Thoracic aorta (tissue), 2 donors: ENCODE data around the gene RGS7. TPM values are rescaled to one million over a fixed set of nuclear protein-coding genes. Genes with fewer than 3 reads are reported as not detected.

Experiments
- ATAC-seq: fragments of 150-250 bp; one replicate; pipeline ENCODE4 v1.8.0; 2017; ENCODE audit warnings: low read depth; ENCODE audit not compliant: insufficient number of reproducible peaks, low FRiP score
- DNase-seq: peaks from one replicate; pipeline ENCODE4 v3.0.0-alpha.2; 2020; ENCODE audit warnings: low spot score
- H3K27ac ChIP-seq, 2 donors: fragments of 200-600 bp; sonication (generic); 1 replicate in 1 of 2; 2 replicates in 1 of 2; pipeline ENCODE4 v1.5.1; 2016; ENCODE audit warnings: mild to moderate bottlenecking in 2 of 2, moderate library complexity in 2 of 2
- H3K27me3 ChIP-seq: fragments of 200-600 bp; sonication (generic); replicated peaks from 2 replicates; pipeline ENCODE4 v1.6.0; 2016; ENCODE audit warnings: mild to moderate bottlenecking; ENCODE audit not compliant: insufficient read depth
- H3K36me3 ChIP-seq: fragments of 200-600 bp; sonication (generic); one replicate; pipeline ENCODE4 v1.5.1; 2016
- H3K4me1 ChIP-seq, 2 donors: fragments of 200-600 bp; sonication (generic); 1 replicate in 1 of 2; 2 replicates in 1 of 2; pipeline versions ENCODE4 v1.5.1 to v1.6.0; 2016; ENCODE audit warnings: low read depth in 2 of 2, mild to moderate bottlenecking in 1 of 2; ENCODE audit not compliant: control insufficient read depth in 1 of 2
- H3K4me3 ChIP-seq: fragments of 200-600 bp; sonication (generic); 2 replicates; pipeline ENCODE4 v1.5.1; 2016; ENCODE audit warnings: mild to moderate bottlenecking
- H3K9me3 ChIP-seq: fragments of 200-600 bp; sonication (generic); 2 replicates; pipeline ENCODE4 v1.5.1; 2016
- CTCF ChIP-seq: fragments of 200-600 bp; sonication (generic); IDR thresholded peaks from one replicate; pipeline ENCODE4 v1.5.1; 2019; ENCODE audit warnings: antibody characterized with exemption
- total RNA-seq, 2 donors: library from RNA; depleted of rRNA; stranded (reverse); fragments of >200 nt; gene quantifications; one replicate each; pipeline versions ENCODE4 v1.1.0 to v1.2.3, GENCODE V29; 2016

RGS7 gene
- total RNA-seq, 2 donors from 2014 or later = not detected

- peaks cover 0 to 4% of the 10 kb centered on the region in 2 donors for H3K4me1 ChIP-seq
- ATAC-seq (no peak), DNase-seq (no peak)
- H3K4me3 ChIP-seq = no peak overlapping the region
- no peaks in the 10 kb centered on the region for H3K36me3 ChIP-seq
- H3K27ac ChIP-seq = no peak overlapping the region
- no peaks in the 10 kb centered on the region for H3K27me3 ChIP-seq
- TF ChIP-seq CTCF = no peak
- no peaks in the 10 kb centered on the region for H3K9me3 ChIP-seq
These were observed 1.5 kb downstream of the RGS7 start for GRCh38 chr1:241355311-241356010.

- Histone ChIP-seq H3K4me3 (no peak overlapping the region), H3K27ac (no peak overlapping the region), H3K36me3 (no peaks in the 10 kb centered on the region), H3K4me1 (peaks cover 0 to 4% of the 10 kb centered on the region in 2 donors), H3K9me3 (no peaks in the 10 kb centered on the region), H3K27me3 (no peaks in the 10 kb centered on the region)
- DNase-seq = no peak
- ATAC-seq = no peak
- no peak for TF ChIP-seq CTCF
These were observed 4.6 kb downstream of the RGS7 start for GRCh38 chr1:241352401-241352800.

- no peak for DNase-seq
- no peak for ATAC-seq
- TF ChIP-seq CTCF = no peak
- Histone ChIP-seq H3K9me3 (no peaks in the 10 kb centered on the region), H3K27ac (no peak overlapping the region), H3K36me3 (no peaks in the 10 kb centered on the region), H3K4me3 (no peak overlapping the region), H3K4me1 (peaks cover 0 to 4% of the 10 kb centered on the region in 2 donors), H3K27me3 (no peaks in the 10 kb centered on the region)
These were observed 5.2 kb downstream of the RGS7 start for GRCh38 chr1:241351841-241352240.

GRCh38 chr1:241343956-241344355, 13.0 kb downstream of the RGS7 start:
- Histone ChIP-seq H3K36me3 (no peaks in the 10 kb centered on the region), H3K27me3 (no peaks in the 10 kb centered on the region), H3K4me1 (no peaks in the 10 kb centered on the region), H3K9me3 (no peaks in the 10 kb centered on the region), H3K27ac (no peak overlapping the region), H3K4me3 (no peak overlapping the region)
- TF ChIP-seq CTCF = no peak
- DNase-seq (no peak), ATAC-seq (no peak)

- Histone ChIP-seq H3K4me3 (no peak overlapping the region), H3K4me1 (no peaks in the 10 kb centered on the region), H3K9me3 (no peaks in the 10 kb centered on the region), H3K36me3 (no peaks in the 10 kb centered on the region), H3K27me3 (no peaks in the 10 kb centered on the region), H3K27ac (no peak overlapping the region)
- no peak for TF ChIP-seq CTCF
- ATAC-seq = no peak
- no peak for DNase-seq
These were observed 20.7 kb downstream of the RGS7 start for GRCh38 chr1:241336335-241336734.
